HEK293 (cell line): ENCODE data around the gene USP8.

Experiments
- CTCF ChIA-PET: fragments of 350-600 bp; formaldehyde crosslinking; extraction: SDS; loops from one replicate; lab custom pipeline; 2021; ENCODE audit warnings: antibody characterized with exemption; lab: Yijun Ruan, JAX
- POLR2A ChIA-PET: fragments of 300-600 bp; formaldehyde crosslinking; extraction: SDS; loops from one replicate; lab custom pipeline; 2020; ENCODE audit warnings: antibody characterized with exemption, inconsistent platforms; lab: Yijun Ruan, JAX
- H3K27ac ChIP-seq: fragments of 200-500 bp; sonication (Bioruptor generic); 2 replicates; pipeline ENCODE4 v1.5.1; 2014; ENCODE audit warnings: low read depth, low read length, control low read depth, inconsistent platforms; ENCODE audit errors: extremely low read depth
- H3K36me3 ChIP-seq, 2 experiments: fragments of 200-500 bp in 1 of 2; sonication (Bioruptor generic) in 1 of 2; 1 replicate in 1 of 2; 2 replicates in 1 of 2; pipeline ENCODE4 v1.5.1; 2014 to 2017; ENCODE audit warnings: inconsistent platforms in 2 of 2, low read length in 2 of 2; ENCODE audit not compliant: control insufficient read depth in 2 of 2, insufficient read depth in 1 of 2
- H3K4me1 ChIP-seq: fragments of 200-500 bp; sonication (Bioruptor generic); 2 replicates; pipeline ENCODE4 v1.5.1; 2014; ENCODE audit warnings: mild to moderate bottlenecking, low read length, inconsistent platforms; ENCODE audit not compliant: control insufficient read depth, insufficient read depth
- H3K4me3 ChIP-seq: 2 replicates; pipeline ENCODE4 v1.5.1; 2011; ENCODE audit warnings: low read depth, mild to moderate bottlenecking, control low read depth, low read length, moderate library complexity
- H3K9me3 ChIP-seq: fragments of 200-500 bp; sonication (Bioruptor generic); 2 replicates; pipeline ENCODE4 v1.5.1; 2014; ENCODE audit warnings: low read depth, low read length, inconsistent platforms; ENCODE audit not compliant: control insufficient read depth, insufficient read depth
- GLIS2 ChIP-seq: fragments of 450-650 bp; formaldehyde crosslinking; IDR thresholded peaks from 2 replicates; pipeline ENCODE4 v1.5.1; 2016; ENCODE audit warnings: missing biosample characterization, missing genetic modification characterization
- MYNN ChIP-seq: fragments of 450-650 bp; formaldehyde crosslinking; IDR thresholded peaks from 2 replicates; pipeline ENCODE4 v1.5.1; 2016; ENCODE audit warnings: missing biosample characterization, missing genetic modification characterization, borderline replicate concordance
- PRDM4 ChIP-seq: fragments of 450-650 bp; formaldehyde crosslinking; IDR thresholded peaks from 2 replicates; pipeline ENCODE4 v1.5.1; 2017; ENCODE audit warnings: missing biosample characterization, missing genetic modification characterization
- YY2 ChIP-seq: fragments of 450-650 bp; formaldehyde crosslinking; IDR thresholded peaks from 2 replicates; pipeline ENCODE4 v1.5.1; 2016; ENCODE audit warnings: missing biosample characterization, missing genetic modification characterization
- ZBTB1 ChIP-seq: fragments of 450-650 bp; formaldehyde crosslinking; IDR thresholded peaks from 2 replicates; pipeline ENCODE4 v1.5.1; 2016; ENCODE audit warnings: missing biosample characterization, missing genetic modification characterization
- ZBTB11 ChIP-seq: fragments of 450-650 bp; formaldehyde crosslinking; conservative IDR thresholded peaks from 2 replicates; pipeline ENCODE4 v1.5.1; 2016; ENCODE audit warnings: low read depth, missing biosample characterization, missing genetic modification characterization
- ZBTB17 ChIP-seq: fragments of 450-650 bp; formaldehyde crosslinking; IDR thresholded peaks from 2 replicates; pipeline ENCODE4 v1.5.1; 2016; ENCODE audit warnings: missing biosample characterization, missing genetic modification characterization
- ZNF157 ChIP-seq: fragments of 450-650 bp; formaldehyde crosslinking; IDR thresholded peaks from 2 replicates; pipeline ENCODE4 v1.5.1; 2016; ENCODE audit warnings: missing biosample characterization, missing genetic modification characterization
- ZNF211 ChIP-seq: fragments of 450-650 bp; formaldehyde crosslinking; IDR thresholded peaks from 2 replicates; pipeline ENCODE4 v1.5.1; 2016; ENCODE audit warnings: low read depth, missing biosample characterization, missing genetic modification characterization
- ZNF292 ChIP-seq: fragments of 450-650 bp; formaldehyde crosslinking; IDR thresholded peaks from 2 replicates; pipeline ENCODE4 v1.5.1; 2016; ENCODE audit warnings: low read depth, missing biosample characterization, missing genetic modification characterization, borderline replicate concordance
- ZNF350 ChIP-seq: fragments of 450-650 bp; formaldehyde crosslinking; IDR thresholded peaks from 2 replicates; pipeline ENCODE4 v1.5.0; 2017; ENCODE audit warnings: missing biosample characterization, mild to moderate bottlenecking, missing genetic modification characterization
- ZNF391 ChIP-seq: fragments of 450-650 bp; formaldehyde crosslinking; IDR thresholded peaks from 2 replicates; pipeline ENCODE4 v1.5.1; 2016; ENCODE audit warnings: low read depth, missing biosample characterization, missing genetic modification characterization, borderline replicate concordance
- ZNF433 ChIP-seq: fragments of 450-650 bp; formaldehyde crosslinking; IDR thresholded peaks from 2 replicates; pipeline ENCODE4 v1.5.1; 2016; ENCODE audit warnings: missing biosample characterization, missing genetic modification characterization, low read depth
- ZNF513 ChIP-seq: fragments of 450-650 bp; IDR thresholded peaks from 2 replicates; pipeline ENCODE4 v1.5.1; 2018; ENCODE audit warnings: missing biosample characterization, missing genetic modification characterization
- ZNF548 ChIP-seq: fragments of 450-650 bp; formaldehyde crosslinking; IDR thresholded peaks from 2 replicates; pipeline ENCODE4 v1.5.1; 2016; ENCODE audit warnings: missing biosample characterization, missing genetic modification characterization
- ZNF558 ChIP-seq: fragments of 450-650 bp; formaldehyde crosslinking; IDR thresholded peaks from 2 replicates; pipeline ENCODE4 v1.5.1; 2016; ENCODE audit warnings: missing biosample characterization, missing genetic modification characterization
- ZNF692 ChIP-seq: fragments of 450-650 bp; formaldehyde crosslinking; IDR thresholded peaks from 2 replicates; pipeline ENCODE4 v1.5.1; 2016; ENCODE audit warnings: missing biosample characterization, missing genetic modification characterization
- ZNF76 ChIP-seq: fragments of 450-650 bp; formaldehyde crosslinking; IDR thresholded peaks from 2 replicates; pipeline ENCODE4; 2016; ENCODE audit warnings: low read depth, missing biosample characterization, missing genetic modification characterization, borderline replicate concordance
- ZNF785 ChIP-seq: fragments of 450-650 bp; formaldehyde crosslinking; IDR thresholded peaks from 2 replicates; pipeline ENCODE4 v1.5.1; 2016; ENCODE audit warnings: missing biosample characterization, missing genetic modification characterization
- ZNF830 ChIP-seq: fragments of 450-650 bp; IDR thresholded peaks from 2 replicates; pipeline ENCODE4 v1.5.0; 2018; ENCODE audit warnings: missing biosample characterization, missing genetic modification characterization, low read depth, mild to moderate bottlenecking, moderate library complexity

USP8 gene

GRCh38 chr15:50484781-50485180, 60.6 kb downstream of the USP8 start:
- ChIA-PET POLR2A (no interaction called here), CTCF (no interaction called here)
- Histone ChIP-seq H3K27ac (no peak overlapping the region), H3K36me3 (peaks cover 19 to 51% of the 10 kb centered on the region in 2 experiments), H3K4me3 (no peak overlapping the region), H3K9me3 (no peaks in the 10 kb centered on the region), H3K4me1 (no peaks in the 10 kb centered on the region)
- no peak for TF ChIP-seq YY2 (tag by site-specific recombination)
- TF ChIP-seq ZNF433 (tag by site-specific recombination): no peak
- no peak for TF ChIP-seq ZNF558 (tag by site-specific recombination)
- no peak for TF ChIP-seq ZNF692 (tag by site-specific recombination)
- no peak for TF ChIP-seq ZNF785
- no peak for TF ChIP-seq ZNF76 (tag by site-specific recombination)
- TF ChIP-seq ZNF292 (tag by site-specific recombination): no peak
- TF ChIP-seq MYNN (tag by site-specific recombination): no peak
- no peak for TF ChIP-seq ZNF157 (tag by site-specific recombination)

GRCh38 chr15:50485389-50485788, 61.2 kb downstream of the USP8 start:
- Histone ChIP-seq H3K4me1 (no peaks in the 10 kb centered on the region), H3K27ac (no peak overlapping the region), H3K36me3 (peaks cover 19 to 53% of the 10 kb centered on the region in 2 experiments), H3K9me3 (no peaks in the 10 kb centered on the region), H3K4me3 (no peak overlapping the region)
- TF ChIP-seq ZNF513 (tag by site-specific recombination) (no peak), GLIS2 (no peak), ZBTB1 (tag by site-specific recombination) (no peak), ZNF391 (tag by site-specific recombination) (no peak), ZBTB17 (tag by site-specific recombination) (no peak), ZBTB11 (no peak), ZNF211 (no peak), PRDM4 (tag by site-specific recombination) (no peak), ZNF830 (no peak), ZNF350 (tag by site-specific recombination) (no peak), ZNF548 (tag by site-specific recombination) (no peak)
- ChIA-PET POLR2A (no interaction called here), CTCF (no interaction called here)
